Measurements from ENCODE around the gene NEUROD1.

NEUROD1 gene

GRCh38 chr2:181698223-181698622 is 17.9 kb upstream of the NEUROD1 start:
- no peak for DNase-seq (ENCODE audit: low read depth, low spot score)
- no peak overlapping the region for H3K4me3 ChIP-seq (ENCODE audit: low read depth, low read length)
- CTCF ChIA-PET: interaction anchor here (1.9 kb wide), 1 partner anchor 17 kb away, joined by 5 read pairs; no protein-coding TSS in a partner anchor
- TF ChIP-seq, protein P1, sequence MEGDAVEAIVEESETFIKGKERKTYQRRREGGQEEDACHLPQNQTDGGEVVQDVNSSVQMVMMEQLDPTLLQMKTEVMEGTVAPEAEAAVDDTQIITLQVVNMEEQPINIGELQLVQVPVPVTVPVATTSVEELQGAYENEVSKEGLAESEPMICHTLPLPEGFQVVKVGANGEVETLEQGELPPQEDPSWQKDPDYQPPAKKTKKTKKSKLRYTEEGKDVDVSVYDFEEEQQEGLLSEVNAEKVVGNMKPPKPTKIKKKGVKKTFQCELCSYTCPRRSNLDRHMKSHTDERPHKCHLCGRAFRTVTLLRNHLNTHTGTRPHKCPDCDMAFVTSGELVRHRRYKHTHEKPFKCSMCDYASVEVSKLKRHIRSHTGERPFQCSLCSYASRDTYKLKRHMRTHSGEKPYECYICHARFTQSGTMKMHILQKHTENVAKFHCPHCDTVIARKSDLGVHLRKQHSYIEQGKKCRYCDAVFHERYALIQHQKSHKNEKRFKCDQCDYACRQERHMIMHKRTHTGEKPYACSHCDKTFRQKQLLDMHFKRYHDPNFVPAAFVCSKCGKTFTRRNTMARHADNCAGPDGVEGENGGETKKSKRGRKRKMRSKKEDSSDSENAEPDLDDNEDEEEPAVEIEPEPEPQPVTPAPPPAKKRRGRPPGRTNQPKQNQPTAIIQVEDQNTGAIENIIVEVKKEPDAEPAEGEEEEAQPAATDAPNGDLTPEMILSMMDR (IDR thresholded peaks at IDR 0.05; ENCODE audit: insufficient read depth, low read length, missing control alignments): no peak
- POLR2A ChIA-PET: no interaction called here

GRCh38 chr2:181697571-181697970 is 17.3 kb upstream of the NEUROD1 start:
- ChIA-PET CTCF (interaction anchor here (1.9 kb wide), 1 partner anchor 18 kb away, joined by 5 read pairs; no protein-coding TSS in a partner anchor), POLR2A (no interaction called here)
- H3K4me3 ChIP-seq (ENCODE audit: low read depth, low read length): no peak overlapping the region
- no peak for DNase-seq (ENCODE audit: low read depth, low spot score)
- TF ChIP-seq, protein P1 (IDR thresholded peaks at IDR 0.05; ENCODE audit: insufficient read depth, low read length, missing control alignments): no peak

GRCh38 chr2:181697126-181697525 is 16.8 kb upstream of the NEUROD1 start:
- ChIA-PET POLR2A (no interaction called here), CTCF (no interaction called here)
- no peak overlapping the region for H3K4me3 ChIP-seq (ENCODE audit: low read depth, low read length)
- TF ChIP-seq, protein P1 (IDR thresholded peaks at IDR 0.05; ENCODE audit: insufficient read depth, low read length, missing control alignments): no peak
- no peak for DNase-seq (ENCODE audit: low read depth, low spot score)

DNA sequence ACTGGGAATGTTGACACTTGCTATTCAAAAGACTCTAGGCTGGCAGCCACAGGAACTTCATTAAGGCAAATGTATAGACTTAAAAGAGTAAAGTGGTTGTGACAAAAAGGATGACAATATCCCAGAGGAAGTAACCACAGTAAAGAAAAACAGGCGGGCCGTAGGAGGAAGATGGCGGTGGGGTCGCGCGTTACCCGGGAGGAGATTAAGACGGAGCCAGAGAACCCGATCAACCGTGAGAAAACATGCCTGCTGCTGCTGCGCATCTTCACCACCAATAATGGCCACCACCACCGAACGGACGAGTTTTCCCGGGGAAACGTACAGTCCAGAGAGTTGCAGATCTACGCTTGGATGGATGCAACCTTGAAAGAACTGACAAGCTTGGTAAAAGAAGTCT is 14.0 kb upstream of the NEUROD1 start:
- CTCF ChIA-PET: no interaction called here
- H3K4me3 ChIP-seq (ENCODE audit: low read depth, low read length): no peak overlapping the region
- TF ChIP-seq, protein P1 (IDR thresholded peaks at IDR 0.05; ENCODE audit: insufficient read depth, low read length, missing control alignments): no peak
- no peak for DNase-seq (ENCODE audit: low read depth, low spot score)
- POLR2A ChIA-PET: no interaction called here

GRCh38 chr2:181690860-181691259 is 10.5 kb upstream of the NEUROD1 start:
- POLR2A ChIA-PET: no interaction called here
- CTCF ChIA-PET: no interaction called here
- TF ChIP-seq, protein P1 (IDR thresholded peaks at IDR 0.05; ENCODE audit: insufficient read depth, low read length, missing control alignments): no peak

DNA sequence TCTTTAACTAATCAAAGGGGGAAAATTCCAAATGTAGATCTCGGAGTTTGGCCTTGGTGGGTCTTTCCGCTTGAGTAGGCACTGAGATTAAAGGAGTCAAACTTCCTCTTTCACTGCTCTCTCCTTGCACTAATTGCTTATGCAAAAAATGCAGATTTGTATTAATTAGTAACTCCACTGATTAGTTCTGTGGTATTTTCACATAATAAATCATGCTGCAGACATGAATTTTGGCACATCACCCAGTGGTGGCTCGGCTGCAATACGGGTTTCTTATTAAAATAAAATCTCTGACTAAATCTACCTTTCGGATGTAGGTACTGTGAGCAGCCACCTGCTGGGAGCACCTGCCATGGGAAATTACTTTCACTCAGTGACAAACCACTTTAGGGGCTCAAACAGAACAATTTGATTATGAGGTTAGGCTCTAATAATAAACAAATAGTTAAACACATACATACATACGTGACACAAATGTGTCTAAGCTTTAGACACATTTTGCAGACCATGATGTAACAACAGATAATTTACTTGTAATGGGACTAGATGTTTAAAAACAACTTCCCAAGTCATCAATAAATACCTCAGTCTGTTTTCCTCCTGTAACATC is 6.4 kb upstream of the NEUROD1 start:
- no peak for DNase-seq (ENCODE audit: low read depth, low spot score)
- POLR2A ChIA-PET: no interaction called here
- CTCF ChIA-PET: interaction anchor here (1.6 kb wide), 1 partner anchor 582 kb away, joined by 3 read pairs; no protein-coding TSS in a partner anchor
- TF ChIP-seq, protein P1 (IDR thresholded peaks at IDR 0.05; ENCODE audit: insufficient read depth, low read length, missing control alignments): no peak
- no peak overlapping the region for H3K4me3 ChIP-seq (ENCODE audit: low read depth, low read length)

More at GRCh38 chr2:181690860-181691259, 10.5 kb upstream of the NEUROD1 start:
- H3K4me3 ChIP-seq (ENCODE audit: low read depth, low read length): no peak overlapping the region
- DNase-seq (ENCODE audit: low read depth, low spot score): no peak

Data from AG04449 (cell line).